HG03108 (cell line): ENCODE data around the gene RBAK.
"Not testable (repeated sequence)": the region's sequence is repeated elsewhere in the genome, so short reads cannot be mapped to it uniquely, and the experiment has no call there.

Experiments used
- ATAC-seq: cut with Tn5 transposase; IDR thresholded peaks from one replicate; pipeline ENCODE4 v1.9.1; 2021; ENCODE audit warnings: moderate library complexity; ENCODE audit not compliant: unreplicated experiment

The RBAK gene

DNA sequence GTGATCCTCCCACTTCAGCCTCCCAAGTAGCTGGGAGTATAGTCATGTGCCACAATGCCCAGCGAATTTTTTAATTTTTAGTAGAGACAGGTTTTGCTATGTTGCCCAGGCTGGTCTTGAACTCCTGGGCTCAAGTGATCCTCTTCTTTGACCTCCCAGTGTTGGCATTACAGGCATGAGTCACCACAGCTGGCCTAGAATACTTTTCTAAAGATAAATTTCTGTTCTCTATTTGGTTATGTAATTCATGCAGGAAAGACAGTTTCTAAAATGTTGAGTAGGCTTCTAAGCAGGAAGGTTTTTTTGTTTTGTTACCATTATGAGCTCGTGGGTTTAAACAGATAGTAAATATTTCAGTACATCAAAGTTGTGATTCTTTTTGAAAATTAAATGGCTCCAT is 5.0 kb downstream of the RBAK start:
- no peak for ATAC-seq

DNA sequence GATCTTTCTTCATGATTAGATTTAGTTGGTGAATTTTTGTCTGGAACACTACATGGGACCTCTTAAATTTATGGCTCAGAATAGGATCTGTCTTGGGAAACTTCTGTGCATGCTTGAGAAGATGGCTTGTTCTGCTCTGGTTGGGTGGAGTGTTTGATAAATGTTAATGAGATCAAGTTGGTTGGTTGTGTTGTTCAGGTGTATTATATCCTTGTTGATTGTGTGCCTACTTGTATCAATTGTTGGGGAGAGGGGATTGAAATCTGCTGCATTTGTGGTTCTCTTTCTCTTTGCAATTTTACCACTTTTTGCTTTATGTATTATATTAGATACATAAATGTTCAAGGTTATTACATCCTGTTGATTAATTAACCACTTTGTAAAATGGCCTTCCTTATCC is 6.1 kb downstream of the RBAK start:
- not testable (repeated sequence) for ATAC-seq

DNA sequence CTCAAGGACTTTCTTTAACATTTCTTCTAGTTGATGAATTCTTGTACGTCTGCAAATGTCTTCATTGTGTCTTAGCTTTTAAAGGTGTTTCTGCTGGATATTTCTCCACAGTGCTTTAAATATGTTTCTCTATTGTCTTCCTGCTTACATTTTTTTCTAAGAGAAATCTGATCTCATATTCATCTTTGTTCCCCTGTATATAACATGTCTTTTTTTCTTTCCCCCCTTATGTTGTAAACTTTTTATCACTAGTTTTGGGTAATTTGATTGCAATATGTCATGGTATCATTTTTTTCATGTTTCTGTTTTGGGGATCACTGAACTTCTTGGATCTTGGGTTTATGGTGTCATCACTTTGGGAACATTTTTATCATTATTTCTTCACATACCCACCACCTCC is 7.5 kb downstream of the RBAK start:
- no peak for ATAC-seq

DNA sequence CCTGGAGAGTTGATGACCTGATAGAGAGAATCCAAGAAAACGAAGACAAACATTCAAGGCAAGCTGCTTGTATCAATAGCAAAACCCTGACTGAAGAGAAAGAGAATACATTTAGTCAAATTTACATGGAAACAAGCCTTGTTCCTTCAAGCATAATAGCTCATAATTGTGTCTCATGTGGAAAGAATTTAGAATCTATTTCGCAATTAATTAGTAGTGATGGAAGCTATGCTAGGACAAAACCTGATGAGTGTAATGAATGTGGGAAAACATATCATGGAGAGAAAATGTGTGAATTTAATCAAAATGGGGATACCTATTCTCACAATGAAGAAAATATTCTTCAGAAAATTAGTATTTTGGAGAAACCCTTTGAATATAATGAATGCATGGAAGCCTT is 18.0 kb downstream of the RBAK start:
- no peak for ATAC-seq

DNA sequence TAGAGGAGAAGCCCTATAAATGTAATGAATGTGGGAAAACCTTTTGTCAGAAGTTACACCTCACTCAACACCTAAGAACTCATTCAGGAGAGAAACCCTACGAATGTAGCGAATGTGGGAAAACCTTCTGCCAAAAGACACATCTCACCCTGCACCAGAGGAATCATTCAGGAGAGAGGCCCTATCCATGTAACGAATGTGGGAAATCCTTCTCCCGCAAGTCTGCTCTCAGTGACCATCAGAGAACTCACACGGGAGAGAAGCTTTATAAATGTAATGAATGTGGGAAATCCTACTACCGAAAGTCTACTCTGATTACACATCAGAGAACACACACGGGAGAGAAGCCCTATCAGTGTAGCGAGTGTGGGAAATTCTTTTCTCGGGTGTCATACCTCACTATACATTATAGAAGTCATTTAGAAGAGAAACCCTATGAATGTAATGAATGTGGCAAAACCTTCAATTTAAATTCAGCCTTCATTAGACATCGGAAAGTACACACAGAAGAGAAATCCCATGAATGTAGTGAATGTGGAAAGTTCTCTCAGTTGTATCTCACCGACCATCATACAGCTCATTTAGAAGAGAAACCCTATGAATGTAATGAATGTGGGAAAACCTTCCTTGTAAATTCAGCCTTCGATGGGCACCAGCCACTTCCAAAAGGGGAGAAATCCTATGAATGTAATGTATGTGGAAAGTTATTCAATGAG is 18.9 kb downstream of the RBAK start:
- ATAC-seq: no peak

DNA sequence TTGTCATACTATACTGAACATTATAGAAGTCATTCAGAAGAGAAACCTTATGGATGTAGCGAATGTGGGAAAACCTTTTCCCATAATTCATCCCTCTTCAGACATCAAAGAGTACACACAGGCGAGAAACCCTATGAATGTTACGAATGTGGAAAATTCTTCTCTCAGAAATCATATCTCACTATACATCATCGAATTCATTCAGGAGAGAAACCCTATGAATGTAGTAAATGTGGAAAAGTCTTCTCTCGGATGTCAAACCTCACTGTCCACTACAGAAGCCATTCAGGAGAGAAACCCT is 19.4 kb downstream of the RBAK start:
- ATAC-seq: no peak

DNA sequence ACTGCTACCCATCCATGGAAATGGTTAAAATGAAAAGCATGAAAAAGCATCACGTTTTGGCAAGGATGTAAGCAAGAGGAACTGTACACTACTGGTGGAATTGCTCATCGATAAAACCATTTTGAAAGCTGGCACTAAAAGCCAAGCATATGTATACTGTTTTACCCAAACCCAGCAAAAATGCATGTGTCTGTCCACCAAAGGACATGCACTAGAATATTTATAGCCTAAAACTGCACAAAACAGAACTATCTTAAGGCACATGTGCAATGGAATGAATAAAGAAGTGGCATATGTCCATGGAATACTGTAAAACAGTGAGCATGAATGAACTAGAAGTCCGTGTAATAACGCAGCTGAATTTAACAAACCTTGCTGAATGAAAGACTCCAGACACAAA is 22.9 kb downstream of the RBAK start:
- ATAC-seq: no peak

DNA sequence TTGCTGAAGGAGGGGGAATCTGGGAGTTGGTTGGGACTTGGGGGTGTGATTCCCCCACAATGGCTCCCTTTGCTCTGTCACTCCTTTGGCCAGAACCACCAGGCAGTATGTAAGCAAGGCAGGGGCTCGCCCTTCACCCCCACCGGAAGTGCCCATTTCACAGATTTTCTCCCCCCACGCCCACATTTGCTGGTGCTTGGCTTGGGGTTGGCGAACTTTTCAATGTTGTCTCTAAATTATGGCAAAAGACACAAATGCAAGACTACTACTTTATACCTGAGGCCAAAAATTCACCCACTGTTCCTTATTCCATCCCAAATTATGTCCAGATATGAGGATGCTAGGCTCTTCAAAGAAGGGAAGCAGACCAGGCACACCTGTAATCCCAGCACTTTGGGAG is 24.5 kb downstream of the RBAK start:
- ATAC-seq: no peak

DNA sequence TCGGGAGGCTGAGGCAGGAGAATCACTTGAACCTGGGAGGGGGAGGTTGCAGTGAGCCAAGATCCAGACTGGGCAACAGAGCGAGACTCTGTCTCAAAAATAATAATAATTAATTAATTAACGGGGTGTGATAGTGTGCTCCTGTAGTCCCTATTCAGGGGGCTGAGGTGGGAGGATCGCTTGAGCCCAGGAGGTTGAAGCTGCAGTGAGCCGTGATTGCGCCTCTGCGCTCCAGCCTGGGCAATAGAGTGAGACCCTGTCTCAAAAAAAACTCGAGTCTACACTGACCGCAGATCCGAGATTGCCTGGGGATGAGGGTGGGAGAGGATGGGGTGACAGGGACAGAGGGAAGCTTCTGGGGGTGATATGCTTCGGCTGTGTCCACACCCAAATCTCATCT is 29.5 kb downstream of the RBAK start:
- not testable (repeated sequence) for ATAC-seq

DNA sequence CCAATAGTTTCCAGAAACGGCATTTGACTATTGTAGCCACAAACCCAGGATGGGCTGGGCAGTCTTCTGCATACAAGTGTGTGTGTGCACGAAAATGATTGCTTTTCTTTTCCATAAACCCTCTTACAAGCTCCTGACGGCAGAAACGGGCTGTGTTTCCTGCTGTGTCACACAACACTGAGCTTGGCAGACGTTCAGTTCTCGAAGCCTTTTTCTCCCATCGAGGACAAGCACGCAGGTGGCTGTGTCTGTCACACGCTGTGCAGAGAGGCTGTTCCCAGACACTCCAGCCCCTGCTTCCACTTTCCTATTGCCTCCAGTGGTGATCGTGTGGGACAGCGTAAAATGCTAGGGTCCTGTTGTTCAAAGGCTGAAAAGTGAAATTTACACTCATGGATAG is 32.1 kb downstream of the RBAK start:
- ATAC-seq: no peak

DNA sequence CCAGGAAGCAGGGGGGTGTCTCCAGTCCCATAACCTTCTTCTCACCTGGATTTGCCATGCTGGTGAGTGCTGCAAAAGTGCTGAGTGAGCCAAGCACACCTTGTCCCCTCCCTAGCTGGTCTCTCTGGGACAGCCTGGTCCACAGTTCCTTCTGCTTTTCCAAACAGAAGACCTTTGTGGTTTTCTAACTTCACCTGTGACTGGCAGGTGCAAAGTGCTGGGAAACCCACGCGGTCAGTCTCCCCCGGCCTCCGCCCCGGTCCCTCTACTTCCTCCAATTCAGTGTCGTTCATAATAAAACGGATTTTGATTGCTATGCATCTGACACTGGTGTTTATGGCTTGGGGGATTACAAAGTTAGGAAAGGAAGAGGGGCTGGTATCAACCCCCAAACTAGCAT is 37.1 kb downstream of the RBAK start:
- ATAC-seq: no peak

DNA sequence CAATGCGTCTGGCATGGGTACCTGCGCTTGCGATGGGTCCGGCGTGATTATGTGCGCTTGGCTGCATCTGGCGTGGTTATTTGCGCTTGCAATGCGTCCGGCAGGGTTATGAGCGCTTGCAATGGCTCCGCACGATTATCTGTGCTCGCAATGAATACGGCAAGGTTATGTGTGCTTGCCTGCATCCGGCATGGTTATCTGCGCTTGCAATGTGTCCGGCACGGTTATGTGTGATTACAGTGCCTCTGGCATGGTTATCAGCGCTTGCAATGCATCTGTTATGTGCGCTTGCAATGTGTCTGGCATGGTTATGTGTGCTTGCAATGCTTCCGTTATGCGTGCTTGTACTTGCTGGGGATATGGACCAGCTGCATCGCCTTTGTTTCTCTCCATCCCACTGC is 37.7 kb downstream of the RBAK start:
- ATAC-seq: no peak

DNA sequence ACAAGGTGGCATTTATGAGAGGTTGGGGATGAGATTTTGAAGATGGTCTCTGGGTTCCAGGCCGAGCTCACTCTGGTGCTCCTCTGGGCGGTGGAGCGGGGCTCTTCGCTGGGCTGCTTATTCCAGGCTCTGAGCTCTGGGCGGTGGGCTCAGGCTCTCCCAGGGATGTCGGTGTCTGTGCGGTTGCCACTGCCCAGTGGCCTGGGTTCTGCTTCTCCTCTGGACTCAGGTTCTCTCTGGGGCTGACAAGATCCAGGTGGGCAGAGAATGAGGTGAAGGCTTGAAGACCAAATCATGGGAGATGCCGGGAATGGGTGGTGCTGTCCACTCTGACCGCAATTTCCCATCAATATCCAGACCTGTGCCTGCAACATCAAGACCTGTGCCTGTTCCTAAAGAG is 40.6 kb downstream of the RBAK start:
- no peak for ATAC-seq

DNA sequence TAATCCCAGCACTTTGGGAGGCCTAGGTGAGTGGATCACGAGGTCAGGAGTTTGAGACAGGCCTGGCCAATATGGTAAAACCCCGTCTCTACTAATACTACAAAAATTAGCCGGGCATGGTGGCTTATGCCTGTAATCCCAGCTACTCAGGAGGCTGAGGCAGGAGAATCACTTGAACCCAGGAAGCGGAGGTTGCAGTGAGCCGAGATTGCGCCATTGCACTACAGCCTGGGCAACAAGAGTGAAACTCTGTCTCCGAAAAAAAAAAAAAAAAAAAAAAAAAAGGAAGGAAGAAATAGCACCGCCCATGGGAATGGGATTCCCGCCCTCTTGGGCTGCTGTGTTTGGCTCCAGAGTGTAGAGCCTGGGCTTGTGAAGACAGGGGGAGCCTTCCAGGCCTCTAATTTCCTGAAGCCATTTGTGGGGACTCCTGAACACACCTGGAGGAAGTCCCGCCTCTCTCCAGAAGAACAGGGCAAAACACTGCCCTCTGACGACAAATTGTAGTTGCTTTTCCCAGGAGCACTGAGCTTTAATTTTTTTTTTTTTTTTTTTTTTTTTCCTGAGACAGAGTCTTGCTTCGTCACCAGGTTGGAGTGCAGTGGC is 42.7 kb downstream of the RBAK start:
- ATAC-seq: not testable (repeated sequence)

DNA sequence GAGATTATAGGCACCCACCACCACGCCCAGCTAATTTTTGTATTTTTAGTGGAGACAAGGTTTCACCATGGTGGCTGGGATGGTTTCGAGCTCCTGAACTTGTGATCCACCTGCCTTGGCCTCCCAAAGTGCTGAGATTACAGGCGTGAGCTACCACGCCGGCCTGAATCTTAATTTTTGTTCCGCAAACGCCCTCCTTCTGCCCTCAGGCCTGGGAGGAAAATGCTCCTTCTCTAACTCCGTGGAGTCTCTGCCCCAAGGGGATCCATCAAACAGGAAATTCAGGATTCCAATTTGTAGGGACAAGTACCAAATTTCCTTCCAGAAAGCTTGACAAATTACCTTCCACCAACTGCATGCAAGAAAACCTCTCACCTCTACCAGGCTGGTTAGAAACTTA is 43.2 kb downstream of the RBAK start:
- no peak for ATAC-seq

DNA sequence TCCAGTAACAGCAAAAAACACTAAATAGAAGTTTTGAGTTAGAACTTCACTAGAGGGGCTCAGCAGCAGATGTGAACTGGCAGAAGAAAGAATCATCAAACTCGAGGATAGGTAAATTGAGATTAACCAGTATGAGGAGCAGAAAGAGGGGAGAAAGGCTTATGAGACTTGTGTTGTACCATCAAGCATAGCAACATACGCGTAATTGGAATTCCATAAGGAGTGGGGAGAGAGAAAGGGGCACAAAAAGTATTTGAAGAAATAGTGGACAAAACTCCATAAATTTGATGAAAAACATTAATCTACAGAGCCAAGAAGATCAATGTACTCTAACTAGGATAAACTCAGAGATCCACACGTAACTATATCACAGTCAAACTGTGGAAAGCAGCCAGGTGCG is 48.3 kb downstream of the RBAK start:
- no peak for ATAC-seq

DNA sequence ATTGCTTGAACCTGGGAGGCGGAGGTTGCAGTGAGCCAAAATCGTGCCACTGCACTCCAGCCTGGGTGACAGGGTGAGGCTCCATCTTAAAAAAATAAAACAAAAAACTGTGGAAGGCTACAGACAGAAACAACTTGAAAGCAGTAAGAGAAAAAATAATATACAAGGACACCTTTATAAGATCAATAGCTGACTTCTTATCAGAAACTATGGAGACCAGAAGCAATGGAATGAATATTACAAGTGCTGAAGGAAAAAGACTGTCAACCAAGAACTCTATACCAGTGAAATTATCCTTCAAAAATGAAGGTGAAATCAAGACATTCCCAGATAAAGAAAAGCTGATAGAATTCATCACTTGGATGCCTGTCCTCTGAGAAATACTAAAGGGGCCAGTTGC is 49.0 kb downstream of the RBAK start:
- no peak for ATAC-seq

DNA sequence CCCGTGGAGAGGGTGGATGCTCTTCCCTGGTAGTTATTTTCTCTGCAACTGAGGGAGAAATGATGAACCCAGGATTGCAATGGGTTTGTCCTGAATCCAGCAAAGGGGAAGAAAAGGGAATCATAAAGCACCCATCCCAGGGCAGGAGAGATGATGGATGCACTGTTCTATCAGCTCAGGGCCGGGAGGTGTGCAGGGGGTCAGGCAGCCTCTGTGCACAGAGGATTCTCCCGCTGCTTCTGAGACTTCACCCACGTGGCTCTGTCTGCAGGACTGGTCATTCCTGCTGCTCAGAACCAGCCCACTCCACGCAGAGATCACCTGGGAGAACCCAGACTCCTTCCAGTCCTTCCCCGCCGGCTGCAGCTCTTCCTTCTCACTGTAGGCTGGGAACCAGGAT is 70.7 kb downstream of the RBAK start:
- no peak for ATAC-seq

DNA sequence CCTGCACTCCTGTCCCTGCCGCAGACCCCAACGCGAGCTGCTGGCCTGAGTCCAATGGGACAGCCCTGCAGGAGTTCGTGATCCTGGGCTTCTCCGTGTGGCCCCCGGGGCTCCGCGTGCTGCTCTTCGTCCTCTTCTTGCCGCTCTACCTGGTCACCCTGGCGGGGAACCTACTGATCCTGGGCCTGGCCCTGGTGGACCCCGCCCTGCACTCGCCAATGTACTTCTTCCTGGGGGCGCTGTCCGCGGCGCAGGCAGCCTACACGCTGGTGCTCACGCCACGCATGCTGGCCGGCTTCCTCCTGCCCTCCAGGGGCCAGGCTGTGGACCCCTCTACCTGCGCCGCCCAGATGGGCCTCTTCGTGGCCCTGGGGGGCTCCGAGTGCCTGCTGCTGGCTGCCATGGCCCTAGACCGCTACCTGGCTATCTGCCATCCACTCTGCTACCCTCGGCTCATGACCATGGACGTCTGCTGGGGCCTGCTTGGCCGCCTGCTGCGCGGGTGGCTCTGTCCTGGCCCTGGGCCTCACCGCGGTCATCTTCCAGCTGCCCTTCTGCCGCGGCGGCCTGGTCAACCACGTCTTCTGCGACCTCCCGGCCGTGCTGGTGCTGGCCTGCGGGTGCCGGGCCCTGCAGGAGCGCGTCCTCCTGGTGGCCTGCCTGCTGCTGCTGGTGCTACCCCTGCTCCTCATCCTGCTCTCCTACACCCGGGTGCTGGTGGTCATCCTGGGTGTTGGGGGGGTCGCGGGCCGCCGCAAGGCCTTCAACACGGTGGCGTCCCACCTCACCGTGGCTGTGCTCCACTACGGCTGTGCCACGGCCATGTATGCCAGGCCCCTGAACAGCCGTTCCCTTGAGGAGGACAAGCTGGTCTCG is 71.7 kb downstream of the RBAK start:
- ATAC-seq: no peak
